GM12878 (cell line): Measurements from ENCODE around the gene RAB22A. TPM values are rescaled to one million over a fixed set of nuclear protein-coding genes. Genes with fewer than 3 reads are reported as not detected.

Experiments
- ATAC-seq: fragments of 200-7000 bp; cut with Tn5 transposase; 3 replicates; pipeline ENCODE4 v1.9.1; 2020; ENCODE audit warnings: mild to moderate bottlenecking, moderate library complexity
- BruUV-seq: library from RNA; stranded (reverse); fragments of 400-500 nt; replicated peaks from 2 replicates; lab custom pipeline; 2021; lab: Mats Ljungman, UMichigan
- CTCF ChIA-PET: fragments of 300-600 bp; sonication (Branson Sonifier 250); formaldehyde crosslinking; extraction: SDS; loops from one replicate; lab custom pipeline; 2021; ENCODE audit warnings: inconsistent platforms; lab: Yijun Ruan, JAX
- POLR2A ChIA-PET: fragments of 350-600 bp; formaldehyde crosslinking; extraction: SDS; loops from one replicate; lab custom pipeline; 2021; ENCODE audit warnings: inconsistent platforms; lab: Charles Lee
- RAD21 ChIA-PET: fragments of 300-600 bp; sonication (Branson Sonifier 250); formaldehyde crosslinking; loops from one replicate; lab custom pipeline; 2023; ENCODE audit warnings: antibody characterized with exemption; ENCODE audit not compliant: unreplicated experiment; lab: Charles Lee
- SMC1A ChIA-PET: fragments of 300-600 bp; sonication (Branson Sonifier 250); formaldehyde crosslinking; loops from one replicate; lab custom pipeline; 2023; ENCODE audit not compliant: unreplicated experiment, uncharacterized antibody; lab: Charles Lee
- DNase-seq: peaks from one replicate; pipeline ENCODE4 v3.0.0-alpha.2; 2011; ENCODE audit warnings: low read depth, low spot score
- FAIRE-seq: peaks from 3 replicates; lab custom pipeline; 2011; peaks lifted over from hg19 to GRCh38; lab: Jason Lieb, UNC
- H2AFZ ChIP-seq: 2 replicates; pipeline ENCODE4 v1.6.0; 2011; ENCODE audit warnings: low read depth, low read length, control low read depth; ENCODE audit not compliant: control insufficient read depth
- H3K27ac ChIP-seq: 2 replicates; pipeline ENCODE4 v1.5.1; 2011; ENCODE audit warnings: control low read depth; ENCODE audit not compliant: control insufficient read depth, insufficient read depth
- H3K27me3 ChIP-seq, 2 experiments: replicated peaks in 1 of 2; 2 replicates each; pipeline versions ENCODE4 v1.6.0 to v1.6.1; 2011; ENCODE audit warnings: low read length in 1 of 2; ENCODE audit not compliant: control insufficient read depth in 2 of 2, insufficient read depth in 2 of 2
- H3K36me3 ChIP-seq, 2 experiments: 2 replicates each; pipeline ENCODE4 v1.5.1; 2011; ENCODE audit warnings: low read length in 1 of 2; ENCODE audit not compliant: control insufficient read depth in 2 of 2, insufficient read depth in 2 of 2
- H3K4me1 ChIP-seq: 2 replicates; pipeline ENCODE4 v1.6.1; 2011; ENCODE audit warnings: mild to moderate bottlenecking, low read length, moderate library complexity, mixed read lengths; ENCODE audit not compliant: control insufficient read depth, insufficient read depth
- H3K4me2 ChIP-seq: 2 replicates; pipeline ENCODE4 v1.6.0; 2011; ENCODE audit warnings: control low read depth; ENCODE audit not compliant: control insufficient read depth, insufficient read depth
- H3K4me3 ChIP-seq: fragments of 200-600 bp; sonication (generic); 2 replicates; pipeline ENCODE4 v1.5.1; 2016
- H3K79me2 ChIP-seq: 2 replicates; pipeline ENCODE4 v1.6.0; 2011; ENCODE audit warnings: low read length; ENCODE audit not compliant: control insufficient read depth, insufficient read depth
- H3K9ac ChIP-seq: 2 replicates; pipeline ENCODE4 v1.8.0; 2011; ENCODE audit warnings: low read length, control low read depth, mixed read lengths; ENCODE audit not compliant: control insufficient read depth, insufficient read depth
- H3K9me3 ChIP-seq: replicated peaks from 3 replicates; pipeline ENCODE4 v1.5.1; 2011; ENCODE audit warnings: mild to moderate bottlenecking, low read length; ENCODE audit not compliant: control insufficient read depth, insufficient read depth
- H4K20me1 ChIP-seq: 2 replicates; pipeline ENCODE4 v1.6.0; 2011; ENCODE audit not compliant: control insufficient read depth, insufficient read depth
- CHD4 ChIP-seq: fragments of 200-600 bp; sonication (generic); IDR thresholded peaks from 2 replicates; pipeline ENCODE4 v1.6.1; 2016; ENCODE audit warnings: mild to moderate bottlenecking
- NFXL1 ChIP-seq: fragments of 450-650 bp; IDR thresholded peaks from 2 replicates; pipeline ENCODE4 v1.6.1; 2017; ENCODE audit warnings: antibody characterized with exemption, mild to moderate bottlenecking, borderline replicate concordance
- RCOR1 ChIP-seq: conservative IDR thresholded peaks from 2 replicates; pipeline ENCODE4 v1.6.1; 2012; ENCODE audit warnings: low read depth, low read length, improper control_type of control experiment
- SMARCA5 ChIP-seq: fragments of 450-650 bp; IDR thresholded peaks from 2 replicates; pipeline ENCODE4 v1.6.1; 2017; ENCODE audit warnings: mild to moderate bottlenecking
- ZNF592 ChIP-seq: fragments of 450-650 bp; IDR thresholded peaks from 2 replicates; pipeline ENCODE4 v1.6.1; 2017; ENCODE audit warnings: mild to moderate bottlenecking, moderate library complexity
- ZSCAN29 ChIP-seq: fragments of 450-650 bp; IDR thresholded peaks from 2 replicates; pipeline ENCODE4 v1.6.1; 2017; ENCODE audit warnings: mild to moderate bottlenecking, moderate library complexity
- WGBS: methylation state at CpG from one replicate; pipeline ENCODE4 v1.1.6; 2016; ENCODE audit warnings: low lambda C conversion rate; ENCODE audit not compliant: insufficient replicate concordance, insufficient coverage; ENCODE audit errors: missing lambda C conversion rate; 5-methylcytosine and 5-hydroxymethylcytosine counted together
- in situ Hi-C: fragments of 300-500 bp; cut with MboI; formaldehyde crosslinking; loops from 9 replicates; pipeline ENCODE4 v1.14.3; 2018; ENCODE audit warnings: mixed read lengths
- intact Hi-C: fragments of 100-400 bp; cut with micrococcal nuclease; formaldehyde crosslinking; loops from one replicate; pipeline ENCODE4 v1.14.2; 2022; ENCODE audit not compliant: unreplicated experiment
- polyA plus RNA-seq, 11 experiments: library from polyadenylated mRNA; depleted of rRNA in 4 of 11; unstranded in 6 of 11; stranded (reverse) in 5 of 11; fragments of >200 nt; fragmentation: Nextera tagmentation in 4 of 11; fragmentation: Illumina TruSeq in 1 of 11; extraction: Ambion mirVana in 4 of 11; extraction: Trizol in 1 of 11; gene quantifications; 1 replicate in 1 of 11; 2 replicates in 10 of 11; pipeline versions ENCODE4 v1.2.1 to v1.2.3, GENCODE V29; 2011 to 2016; ENCODE audit warnings: inconsistent platforms in 2 of 11, missing spikeins in 2 of 11, low read depth in 1 of 11
- total RNA-seq, 4 experiments: library from RNA; depleted of rRNA in 3 of 4; stranded (reverse); fragments of >200 nt in 3 of 4; fragmentation: Illumina TruSeq in 1 of 4; extraction: Trizol in 1 of 4; gene quantifications; 2 replicates each; pipeline versions ENCODE4 v1.2.1 to v1.2.3, GENCODE V29; 2013 to 2021
- TF ChIP-seq, protein P1 (sequence below): fragments of 450-650 bp; IDR thresholded peaks from 2 replicates; pipeline ENCODE4 v1.6.1; 2017; ENCODE audit warnings: antibody characterized with exemption, mild to moderate bottlenecking, moderate library complexity

RAB22A gene
- total and polyA plus RNA-seq, 10 of the 15 experiments (the other 5 are each of a cell fraction or from before 2014, with no cell fraction given) = 2.7 to 12.0 (median 10.0) TPM

GRCh38 chr20:58342104-58342945, 32.8 kb downstream of the RAB22A start:
- Histone ChIP-seq H3K4me3 (no peak overlapping the region), H2AFZ (no peak overlapping the region), H3K36me3 (peaks cover 9 to 14% of the 10 kb centered on the region in 2 experiments; a peak in 3 of 4 replicates), H3K79me2 (no peaks in the 10 kb centered on the region; the same call in 1 of the 2 replicates), H4K20me1 (0 out of 2 replicates have a peak, but pooled peaks cover 2% of the 10 kb centered on the region), H3K27ac (no peak overlapping the region), H3K9me3 (no peaks in the 10 kb centered on the region), H3K4me2 (no peak overlapping the region), H3K9ac (no peak overlapping the region), H3K27me3 (no peaks in the 10 kb centered on the region), H3K4me1 (no peaks in the 10 kb centered on the region)
- ATAC-seq (no peak), FAIRE-seq (no peak), DNase-seq (no peak)
- ChIA-PET RAD21 (interaction anchor here (1.2 kb wide), 1 partner anchor 131 kb away, joined by 3 read pairs; no protein-coding TSS in a partner anchor), CTCF (interaction anchor here (0.7 to 1.1 kb wide), 2 partner anchors 19 to 98 kb away, joined by 3 read pairs; no protein-coding TSS in a partner anchor), SMC1A (interaction anchor here (1.2 kb wide), 1 partner anchor 105 kb away, joined by 3 read pairs; no protein-coding TSS in a partner anchor), POLR2A (interaction anchor here (0.7 kb wide), 1 partner anchor 36 kb away, joined by 3 read pairs; no protein-coding TSS in a partner anchor)
- TF ChIP-seq RCOR1 (no peak), NFXL1 (no peak), SMARCA5 (no peak), ZSCAN29 (no peak), CHD4 (no peak), ZNF592 (no peak)
- TF ChIP-seq, protein P1, sequence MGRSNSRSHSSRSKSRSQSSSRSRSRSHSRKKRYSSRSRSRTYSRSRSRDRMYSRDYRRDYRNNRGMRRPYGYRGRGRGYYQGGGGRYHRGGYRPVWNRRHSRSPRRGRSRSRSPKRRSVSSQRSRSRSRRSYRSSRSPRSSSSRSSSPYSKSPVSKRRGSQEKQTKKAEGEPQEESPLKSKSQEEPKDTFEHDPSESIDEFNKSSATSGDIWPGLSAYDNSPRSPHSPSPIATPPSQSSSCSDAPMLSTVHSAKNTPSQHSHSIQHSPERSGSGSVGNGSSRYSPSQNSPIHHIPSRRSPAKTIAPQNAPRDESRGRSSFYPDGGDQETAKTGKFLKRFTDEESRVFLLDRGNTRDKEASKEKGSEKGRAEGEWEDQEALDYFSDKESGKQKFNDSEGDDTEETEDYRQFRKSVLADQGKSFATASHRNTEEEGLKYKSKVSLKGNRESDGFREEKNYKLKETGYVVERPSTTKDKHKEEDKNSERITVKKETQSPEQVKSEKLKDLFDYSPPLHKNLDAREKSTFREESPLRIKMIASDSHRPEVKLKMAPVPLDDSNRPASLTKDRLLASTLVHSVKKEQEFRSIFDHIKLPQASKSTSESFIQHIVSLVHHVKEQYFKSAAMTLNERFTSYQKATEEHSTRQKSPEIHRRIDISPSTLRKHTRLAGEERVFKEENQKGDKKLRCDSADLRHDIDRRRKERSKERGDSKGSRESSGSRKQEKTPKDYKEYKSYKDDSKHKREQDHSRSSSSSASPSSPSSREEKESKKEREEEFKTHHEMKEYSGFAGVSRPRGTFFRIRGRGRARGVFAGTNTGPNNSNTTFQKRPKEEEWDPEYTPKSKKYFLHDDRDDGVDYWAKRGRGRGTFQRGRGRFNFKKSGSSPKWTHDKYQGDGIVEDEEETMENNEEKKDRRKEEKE = no peak
- intact Hi-C loops (no loop called here), in situ Hi-C loops (no loop called here)
- no TSS peak for BruUV-seq
- 97% methylated on average over 3 of the region's 3 CpGs for WGBS
